Fibroblast of skin of scalp (primary cell): ENCODE results near the gene KRT80.

ENCODE experiments used
- DNase-seq: peaks from one replicate; pipeline ENCODE4 v3.0.0-alpha.2; 2013

Gene KRT80

DNA sequence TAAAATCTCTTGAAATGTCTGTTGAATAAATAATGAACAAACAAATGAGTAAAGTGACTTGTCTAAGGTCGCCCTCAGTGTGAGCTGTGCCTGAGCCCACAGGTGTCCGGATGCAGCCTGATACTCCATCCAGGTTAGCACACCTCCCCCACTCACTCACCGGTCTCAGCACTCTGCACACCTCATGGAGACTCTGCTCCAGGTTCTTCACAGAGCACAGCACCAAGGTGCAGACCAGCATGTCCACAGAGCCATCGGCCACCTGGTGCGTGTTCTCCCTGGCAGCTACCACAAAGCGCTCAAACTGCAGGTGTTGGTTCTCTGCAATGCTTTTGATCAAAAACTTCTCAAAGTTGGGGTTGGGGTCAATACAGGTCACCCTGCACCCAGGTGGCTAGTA is 37.1 kb upstream of the KRT80 start:
- no peak for DNase-seq

DNA sequence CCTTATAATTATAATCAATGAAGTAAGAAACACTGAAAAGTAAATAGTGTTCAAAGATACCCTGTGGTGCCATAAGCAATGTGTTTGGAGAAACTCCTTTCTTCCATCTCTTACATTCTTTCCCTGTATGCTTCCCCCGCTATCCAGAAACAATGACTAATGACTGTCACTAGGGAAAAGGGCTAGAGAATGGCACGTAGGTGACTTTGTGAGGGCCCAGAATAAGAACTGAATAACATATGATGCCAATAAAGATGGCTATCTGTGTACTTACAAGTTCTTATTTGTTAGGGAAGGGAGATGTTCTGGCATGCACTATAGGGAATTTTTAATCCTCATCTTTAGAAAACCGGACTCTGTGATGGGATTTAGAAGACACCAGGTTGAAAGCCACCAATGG is 36.6 kb upstream of the KRT80 start:
- peak; percentile 75 for DNase-seq

DNA sequence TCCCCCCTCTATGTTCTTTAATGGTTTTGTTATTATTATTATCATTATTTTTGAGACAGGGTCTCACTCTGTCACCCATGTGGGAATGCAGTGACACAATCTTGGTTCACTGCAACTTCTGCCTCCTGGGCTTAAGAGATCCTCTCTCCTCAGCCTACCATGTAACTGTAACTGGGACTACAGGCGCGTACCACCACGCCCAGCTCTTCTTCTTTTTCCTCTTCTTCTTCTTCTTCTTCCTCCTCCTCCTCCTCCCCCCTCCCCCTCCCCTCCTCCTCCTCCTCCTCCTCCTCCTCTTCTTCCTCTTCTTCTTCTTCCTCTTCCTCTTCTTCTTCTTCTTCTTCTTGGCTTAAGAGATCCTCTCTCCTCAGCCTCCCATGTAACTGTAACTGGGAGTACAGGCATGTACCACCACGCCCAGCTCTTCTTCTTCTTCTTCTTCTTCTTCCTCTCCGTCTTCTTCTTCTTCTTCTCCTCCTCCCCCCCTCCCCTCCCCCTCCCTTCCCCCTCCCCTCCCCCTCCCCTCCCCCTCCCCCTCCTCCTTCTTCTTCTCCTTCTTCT is 35.9 kb upstream of the KRT80 start:
- no peak for DNase-seq

DNA sequence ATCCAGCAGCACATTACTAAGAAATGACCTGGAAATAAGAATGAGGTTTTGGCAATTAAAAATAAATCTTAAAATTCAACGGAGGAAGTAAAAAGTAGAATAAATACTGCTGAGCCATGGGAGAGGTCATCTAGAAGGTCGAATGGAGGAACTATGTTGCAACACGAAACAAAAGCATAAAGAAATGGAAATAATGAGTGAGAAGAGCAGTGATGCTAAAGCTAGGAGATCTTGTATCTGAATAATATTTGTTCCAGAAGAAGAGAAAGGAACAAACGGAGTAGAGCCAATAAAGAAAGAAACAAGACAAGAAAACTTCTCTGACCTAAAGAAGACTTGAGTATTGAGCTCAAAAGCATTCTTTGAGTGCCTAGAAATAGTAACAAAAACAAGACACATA is 34.6 kb upstream of the KRT80 start:
- DNase-seq: no peak

DNA sequence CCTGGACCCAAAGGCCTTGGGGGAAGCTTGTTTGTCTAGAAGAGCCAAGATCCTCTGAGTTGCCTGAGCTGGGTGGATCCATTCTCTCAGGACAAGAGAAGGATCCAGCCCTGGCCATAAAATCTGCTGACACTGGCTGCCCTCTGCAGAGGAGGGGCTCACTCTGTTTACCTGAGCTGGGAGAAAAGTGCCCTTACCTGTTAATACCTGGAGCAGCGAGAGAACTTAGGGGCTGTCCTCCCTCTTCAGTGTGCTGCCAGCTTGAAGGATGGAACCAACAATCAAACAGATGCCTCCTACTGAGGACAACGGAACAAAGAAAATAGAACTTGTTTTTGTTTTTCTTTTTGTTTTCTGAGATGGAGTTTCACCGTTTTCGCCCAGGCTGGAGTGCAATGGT is 33.9 kb upstream of the KRT80 start:
- no peak for DNase-seq

DNA sequence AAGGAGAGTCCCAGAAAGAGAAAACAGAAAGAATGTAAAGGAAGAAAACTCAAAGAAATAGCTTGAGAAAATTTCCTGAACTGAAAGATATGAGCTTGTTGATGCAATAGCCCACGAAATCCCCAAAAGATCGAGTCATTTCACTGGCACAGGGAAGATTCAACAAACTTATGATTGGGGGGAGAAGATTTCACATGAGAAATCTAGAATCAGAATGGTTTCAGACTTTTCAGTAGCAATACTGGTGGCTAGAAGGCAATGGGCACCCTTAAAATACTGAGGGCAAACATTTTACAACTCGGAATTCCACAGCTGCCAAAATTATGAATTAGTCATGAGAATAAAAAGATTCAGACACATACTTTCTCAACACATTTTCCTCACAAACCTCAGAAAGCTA is 32.3 kb upstream of the KRT80 start:
- DNase-seq: peak; percentile 79

DNA sequence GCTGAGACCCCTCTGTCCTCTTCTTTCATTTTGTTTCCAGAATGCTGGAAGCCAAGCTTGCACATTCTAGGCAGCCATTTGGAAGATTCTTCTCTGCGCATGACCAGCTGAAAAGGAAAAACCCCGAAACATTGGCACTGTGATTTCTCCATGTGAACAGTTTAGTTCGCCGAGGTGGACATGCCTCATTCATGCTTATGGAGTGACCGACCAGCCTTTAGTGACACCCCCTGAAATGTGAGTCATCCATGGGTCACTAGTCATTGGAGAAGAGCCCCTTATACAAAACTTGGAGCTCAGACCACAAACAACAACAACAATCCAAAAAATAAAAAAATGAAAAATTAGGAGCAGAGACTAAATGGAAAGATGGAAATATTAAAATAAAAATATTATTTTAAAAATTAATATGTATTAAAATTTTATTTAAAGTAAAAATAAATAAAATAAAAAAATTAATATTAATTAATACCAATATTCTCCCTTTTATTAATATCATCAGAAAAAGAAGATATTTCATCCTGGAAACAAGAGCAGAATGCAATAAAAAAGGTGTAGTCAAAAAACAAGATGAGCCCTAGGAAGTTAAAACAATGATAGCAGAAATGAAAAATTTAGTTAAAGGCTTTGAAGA is 31.7 kb upstream of the KRT80 start:
- no peak for DNase-seq

DNA sequence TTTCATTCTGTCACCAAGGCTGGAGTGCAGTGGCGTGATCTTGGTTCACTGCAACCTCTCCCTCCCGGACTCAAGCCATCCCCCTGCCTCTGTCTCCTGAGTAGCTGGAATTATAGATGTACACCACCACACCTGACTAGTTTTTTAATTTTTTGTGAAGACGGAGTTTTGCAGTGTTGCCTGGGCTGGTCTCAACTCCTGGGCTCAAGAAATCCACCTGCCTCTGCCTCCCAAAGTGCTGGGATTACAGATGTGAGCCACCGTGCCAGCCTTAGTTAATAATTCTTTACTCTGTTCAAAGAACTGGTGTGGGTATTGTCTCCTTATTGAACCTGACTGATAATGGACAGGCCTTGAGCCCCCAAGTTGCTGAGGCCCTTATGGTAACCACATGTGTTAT is 30.9 kb upstream of the KRT80 start:
- no peak for DNase-seq

DNA sequence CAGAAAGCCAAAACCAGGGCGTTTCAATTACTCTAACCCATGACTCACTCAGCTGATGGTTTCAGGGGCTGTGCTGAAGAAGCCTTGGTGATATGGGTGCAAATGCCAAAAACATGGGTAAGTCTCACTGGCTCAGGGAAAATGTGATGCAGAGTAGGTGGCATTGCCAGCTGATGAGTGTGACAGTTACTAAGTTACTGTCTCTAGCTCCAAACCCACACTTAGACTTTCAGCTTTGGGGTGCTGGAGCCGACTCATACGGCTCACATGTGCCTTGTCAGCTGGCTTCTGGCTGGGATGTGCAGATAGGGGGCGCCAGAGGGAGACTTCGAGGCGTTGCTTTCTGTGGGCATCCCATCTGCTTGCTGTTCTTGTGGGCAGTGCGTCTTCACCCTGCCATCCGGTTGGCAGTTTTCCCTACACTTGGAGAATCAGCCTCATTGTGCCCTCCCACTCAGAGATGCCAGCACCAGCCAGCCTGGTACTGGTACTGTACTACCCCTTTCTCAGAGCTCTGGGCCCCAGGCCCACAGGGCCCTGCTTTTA is 30.2 kb upstream of the KRT80 start:
- DNase-seq: peak; percentile 43

DNA sequence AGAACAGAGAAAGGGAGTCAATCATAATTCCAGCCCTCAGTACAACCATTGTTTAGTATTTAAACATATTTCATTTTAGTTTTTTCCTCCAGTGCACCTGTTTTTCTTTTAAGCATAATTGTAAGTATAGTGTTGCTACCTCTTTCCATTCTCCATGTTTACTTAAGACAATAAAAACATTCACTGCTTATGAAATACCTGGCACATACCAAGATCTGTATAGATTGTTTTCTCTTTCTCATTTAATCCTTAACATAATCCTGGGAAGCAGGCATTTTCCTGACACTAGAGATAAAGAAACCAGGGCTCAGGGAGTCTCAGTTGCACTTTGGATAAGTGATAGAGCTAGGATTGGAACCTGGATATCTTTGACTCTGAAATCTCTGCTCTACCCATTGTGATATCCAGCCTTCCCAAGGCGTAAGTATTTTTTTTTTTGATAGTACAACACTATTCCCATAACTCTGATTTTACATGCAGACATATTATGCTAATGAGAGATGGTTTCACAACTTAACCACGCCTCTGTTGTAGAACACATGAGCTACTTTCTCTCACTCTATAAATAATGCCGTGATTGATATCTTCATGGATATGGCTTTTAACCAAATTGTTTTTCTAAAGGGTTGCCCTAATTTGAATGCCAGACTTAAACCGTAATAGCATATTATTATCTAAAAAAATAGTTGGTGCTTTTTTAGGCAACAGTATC is 29.4 kb upstream of the KRT80 start:
- DNase-seq: no peak

DNA sequence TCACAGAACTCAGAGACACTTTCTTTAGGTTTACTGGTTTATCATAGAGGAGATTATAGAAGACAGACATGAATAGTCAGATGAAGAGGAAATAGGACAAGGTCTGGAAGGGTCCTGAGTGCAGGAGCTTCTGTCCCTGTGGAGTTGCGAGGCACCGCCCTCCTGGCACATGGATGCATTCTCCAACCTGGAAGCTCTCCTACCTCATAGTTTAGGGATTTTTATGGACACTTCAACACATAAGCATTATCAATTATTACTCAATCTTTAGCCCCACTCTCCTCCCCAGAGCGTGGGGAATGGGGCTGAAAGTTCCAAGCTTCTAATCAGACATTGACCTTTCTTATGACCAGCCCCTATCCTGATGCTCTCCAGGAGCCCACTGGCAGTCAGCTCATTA is 28.7 kb upstream of the KRT80 start:
- DNase-seq: no peak

DNA sequence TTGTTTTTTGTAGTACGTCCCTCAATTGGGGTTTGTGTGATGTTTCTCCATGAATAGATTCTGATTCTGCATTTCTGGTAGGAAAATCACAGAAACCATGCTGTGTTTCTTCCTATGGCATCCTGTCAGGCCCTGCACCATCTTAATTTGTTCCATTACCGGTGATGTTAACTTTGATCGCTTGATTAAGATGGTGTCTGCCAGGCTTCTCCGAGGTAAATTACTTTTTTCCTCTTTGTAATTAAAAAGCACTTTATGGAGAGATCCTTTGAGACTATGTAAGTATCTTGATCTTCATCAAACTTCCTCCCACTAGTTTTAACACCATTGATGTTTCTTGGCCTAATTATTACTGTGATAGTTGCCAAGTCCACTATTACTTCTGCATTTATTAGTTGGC is 26.2 kb upstream of the KRT80 start:
- no peak for DNase-seq

DNA sequence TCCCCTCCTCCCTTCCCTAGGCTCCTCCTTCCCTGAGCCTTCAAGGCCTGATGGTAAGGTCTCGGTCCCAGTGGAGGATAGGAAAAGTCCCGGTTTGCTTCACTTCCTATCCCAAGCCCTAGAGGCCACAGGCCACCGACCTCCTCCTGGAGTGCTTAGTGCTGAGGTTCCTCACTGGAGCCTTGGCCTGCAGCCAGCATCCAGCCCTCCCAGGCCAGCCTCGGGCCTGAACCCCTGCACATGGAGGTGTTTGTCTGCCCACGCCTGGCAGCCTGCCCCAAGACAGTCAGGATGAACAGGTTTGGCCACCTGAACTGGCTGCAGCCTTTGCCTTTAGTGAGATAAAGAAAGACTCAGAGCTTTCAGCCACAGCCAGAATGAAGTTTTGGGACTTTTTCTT is 25.4 kb upstream of the KRT80 start:
- DNase-seq: no peak

DNA sequence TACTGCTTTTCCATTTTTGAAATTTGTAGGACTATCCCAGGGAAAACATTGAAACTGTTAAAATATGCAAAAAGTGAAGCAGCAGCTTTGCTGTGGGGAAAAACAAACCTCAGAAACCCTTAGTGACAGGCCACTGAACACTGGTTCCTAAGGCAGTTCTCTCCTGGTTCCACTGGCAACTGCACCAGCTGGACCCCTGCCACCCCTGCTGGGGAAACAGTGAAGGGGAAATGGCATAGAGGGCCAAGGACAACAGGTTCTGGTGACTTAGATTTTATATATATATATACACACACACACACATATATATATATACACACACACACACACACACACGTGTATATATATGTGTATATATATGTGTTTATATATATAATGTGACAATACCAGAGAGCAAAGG is 25.0 kb upstream of the KRT80 start:
- no peak for DNase-seq

DNA sequence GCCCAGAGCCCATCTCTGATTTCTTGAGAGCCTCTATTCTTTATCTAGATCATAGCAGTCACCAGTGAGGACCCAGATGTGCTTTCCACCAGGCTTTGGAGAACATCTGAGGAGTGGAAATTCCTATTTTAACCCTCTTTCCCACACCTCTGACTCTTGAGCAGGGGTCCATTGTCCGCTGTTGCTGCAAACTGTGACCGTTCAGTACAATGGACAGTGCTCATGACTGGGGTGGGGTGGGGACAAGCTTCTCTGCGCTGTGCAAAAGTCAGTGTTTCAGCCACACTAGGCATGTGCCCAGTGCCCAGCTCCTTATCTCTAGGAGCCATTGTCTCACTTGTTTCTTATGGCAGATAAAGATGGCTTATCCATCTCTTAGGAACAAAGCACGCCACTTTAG is 24.3 kb upstream of the KRT80 start:
- DNase-seq: no peak

DNA sequence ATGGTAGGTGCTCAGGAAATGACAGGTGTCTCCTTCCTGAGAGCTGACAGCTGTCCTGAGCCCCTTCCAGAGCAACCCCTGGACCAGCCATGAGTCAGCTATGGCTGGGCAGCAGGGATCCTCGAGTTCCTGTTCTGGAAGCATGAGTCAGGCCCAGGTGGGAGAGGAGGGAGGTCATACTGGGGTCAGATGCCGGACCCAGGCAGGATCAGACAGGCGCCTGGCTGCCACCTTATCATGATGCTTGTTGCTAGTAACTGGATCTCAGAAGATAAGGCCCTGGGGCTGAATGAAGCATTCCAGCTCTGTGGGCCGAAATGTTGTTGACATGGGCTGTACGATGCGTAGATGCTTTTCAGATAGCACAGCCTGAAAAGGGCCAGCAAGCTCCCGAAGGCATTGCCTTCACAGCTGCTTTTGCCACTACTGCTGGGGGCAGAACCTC is 23.8 kb upstream of the KRT80 start:
- DNase-seq: no peak

DNA sequence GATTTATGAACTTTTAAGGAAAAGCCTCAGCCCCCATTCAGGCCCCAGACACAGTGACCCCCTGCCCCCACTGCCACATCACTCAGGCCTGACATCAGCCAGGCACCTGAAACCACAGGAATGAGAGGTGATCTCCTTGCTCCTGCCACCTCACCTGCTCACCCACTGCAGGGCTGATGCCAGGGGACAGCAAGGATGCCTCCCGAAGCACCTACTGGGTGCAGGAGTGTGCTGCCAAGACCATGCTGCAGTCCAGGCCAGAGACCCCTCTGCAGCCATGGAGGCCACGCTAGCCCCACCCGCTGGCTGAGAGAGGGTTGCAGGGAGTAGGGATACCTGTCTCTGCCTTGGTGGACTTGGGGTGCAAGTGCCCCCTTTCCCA is 22.6 kb upstream of the KRT80 start:
- no peak for DNase-seq

DNA sequence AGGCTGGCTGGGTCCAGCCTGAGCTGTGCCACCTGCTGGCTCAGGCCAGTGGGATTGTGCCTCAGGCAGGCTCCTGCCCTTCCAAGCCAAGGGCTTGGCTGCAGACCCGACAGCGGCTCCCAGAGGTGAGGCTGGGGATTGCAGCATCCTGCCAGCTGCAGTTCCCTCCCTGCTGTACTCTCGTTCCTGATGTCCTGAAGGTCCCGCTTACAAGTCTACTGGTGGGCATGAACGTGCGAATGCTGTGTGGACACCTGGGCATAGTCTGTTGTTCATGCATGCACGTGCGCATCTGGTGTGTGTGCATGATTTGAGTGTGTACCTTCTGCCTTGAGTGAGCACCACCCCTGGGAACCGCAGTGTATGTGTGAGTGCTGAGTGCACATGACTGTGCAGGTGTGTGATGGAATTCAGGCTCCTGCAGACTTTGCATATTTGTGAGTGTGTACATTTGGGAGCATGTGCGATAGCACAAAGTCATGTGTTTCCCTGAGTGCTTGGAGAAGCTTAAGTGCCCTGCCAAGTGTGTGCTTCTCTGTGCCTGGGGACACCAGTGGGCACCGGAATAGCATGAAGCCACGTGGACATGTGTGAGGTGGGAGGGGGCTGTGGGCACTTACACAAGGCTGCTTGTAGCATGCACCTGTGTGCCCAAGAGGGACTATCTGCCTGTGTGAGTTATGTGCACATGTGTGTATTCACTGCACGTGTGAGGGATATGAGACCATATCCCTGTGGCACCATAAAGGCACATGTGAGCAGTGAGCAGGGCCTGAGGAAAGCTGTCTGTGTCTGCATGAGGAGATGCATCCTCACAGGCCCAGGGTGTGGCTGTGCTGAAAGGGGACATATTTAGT is 22.0 kb upstream of the KRT80 start:
- DNase-seq: peak; percentile 80

DNA sequence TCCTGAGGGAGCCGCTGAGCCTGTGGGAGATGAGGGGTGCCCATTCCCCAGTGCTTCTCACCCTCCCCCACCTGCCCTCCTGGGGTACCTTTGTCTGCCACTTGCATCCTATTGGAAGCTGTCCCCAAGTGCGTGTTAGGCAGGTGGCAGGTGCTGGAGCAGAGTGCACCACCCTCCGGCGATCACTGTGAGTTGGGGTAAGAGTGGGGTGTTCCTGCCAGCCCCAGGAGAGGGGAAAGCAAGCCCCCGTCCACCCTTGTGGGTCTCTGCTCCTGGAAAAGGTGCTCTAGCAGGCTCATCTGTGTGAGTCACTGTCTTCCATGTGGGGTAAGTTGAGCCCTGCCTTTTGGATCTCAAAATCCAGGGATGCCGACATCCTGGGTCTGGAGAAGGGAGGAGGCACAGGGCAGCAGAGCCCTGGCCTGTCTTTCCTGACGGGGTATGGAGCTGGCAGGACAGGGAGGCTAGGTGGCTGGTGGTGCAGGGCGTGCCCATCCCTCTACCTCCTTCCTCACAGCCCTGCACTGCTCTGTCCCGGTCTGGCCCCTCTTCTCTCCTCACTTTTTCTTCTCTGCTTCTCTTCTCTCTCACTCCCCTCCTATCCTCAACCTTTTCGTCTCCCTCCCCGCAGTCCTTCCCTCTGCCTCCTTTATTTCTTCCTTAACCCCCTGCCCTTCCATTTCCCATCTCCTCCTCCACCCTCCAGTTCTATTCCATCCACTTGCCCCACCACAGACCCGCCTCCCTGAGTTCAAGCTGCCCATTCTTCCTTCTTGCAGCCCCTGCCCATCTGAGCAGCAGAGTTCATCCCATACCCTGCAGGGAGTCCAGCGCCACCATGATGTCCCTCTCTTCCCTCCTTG is 21.1 kb upstream of the KRT80 start:
- no peak for DNase-seq

DNA sequence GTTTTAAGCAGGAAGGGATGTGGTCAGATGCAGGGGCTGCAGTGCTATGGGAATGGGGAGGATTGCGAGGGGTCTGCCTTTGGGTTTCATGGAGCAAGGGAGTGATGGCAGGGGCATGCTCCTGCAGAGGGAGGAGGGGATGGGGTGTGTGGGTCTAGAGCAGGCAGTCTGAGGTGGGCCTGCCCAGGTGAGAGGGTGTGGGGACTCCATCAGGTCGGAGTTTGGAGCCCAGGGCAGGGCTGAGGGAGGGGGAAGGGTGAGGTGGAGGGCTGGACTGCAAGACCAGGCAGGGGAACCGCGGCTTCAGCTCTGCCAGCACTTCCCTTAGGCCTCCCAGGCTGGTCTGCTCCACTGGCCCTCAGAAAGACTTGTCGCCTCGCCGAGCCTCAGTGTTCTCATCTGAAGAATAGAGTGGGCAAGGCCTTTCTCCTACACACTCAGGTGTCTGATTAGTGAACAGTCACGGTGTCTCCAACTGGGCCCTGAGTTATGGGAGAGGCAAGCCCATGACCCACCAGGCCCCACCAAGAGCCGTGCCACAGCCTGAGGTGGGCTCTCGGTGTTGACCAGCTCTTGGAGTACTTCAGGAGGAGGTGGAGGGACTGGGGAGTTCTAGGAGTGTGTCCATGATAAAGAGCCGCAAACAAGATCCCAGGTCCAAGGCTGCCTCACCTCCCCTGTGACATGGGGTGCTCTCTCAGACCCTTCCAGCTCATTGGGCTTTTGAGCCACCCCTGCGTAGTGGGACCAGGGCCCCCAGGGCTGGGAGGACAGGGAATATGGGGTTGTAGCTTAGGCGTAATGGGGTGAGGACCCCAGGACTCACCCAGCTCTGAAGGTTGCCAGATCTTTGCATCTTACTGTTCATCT is 20.1 kb upstream of the KRT80 start:
- DNase-seq: no peak
